Eye (tissue), 1 donor: ENCODE results near the gene GSG1L2.
"Not testable (repeated sequence)": the region's sequence is repeated elsewhere in the genome, so short reads cannot be mapped to it uniquely, and the experiment has no call there.

Experiments
- DNase-seq: peaks from one replicate; pipeline ENCODE4 v3.0.0-alpha.2; 2015

Gene GSG1L2

GRCh38 chr17:9788601-9789000 is 33.3 kb downstream of the GSG1L2 start:
- DNase-seq = peak; percentile 4

GRCh38 chr17:9784544-9784943 is 37.3 kb downstream of the GSG1L2 start:
- no peak for DNase-seq

- not testable (repeated sequence) for DNase-seq
Measured at GRCh38 chr17:9783465-9783864, 38.4 kb downstream of the GSG1L2 start.

GRCh38 chr17:9783050-9783449 is 38.8 kb downstream of the GSG1L2 start:
- DNase-seq = no peak

GRCh38 chr17:9780552-9780951 is 41.3 kb downstream of the GSG1L2 start:
- no peak for DNase-seq

GRCh38 chr17:9776911-9777310 is 45.0 kb downstream of the GSG1L2 start:
- DNase-seq = no peak

GRCh38 chr17:9772658-9773057 is 49.2 kb downstream of the GSG1L2 start:
- no peak for DNase-seq

GRCh38 chr17:9771465-9771864 is 50.4 kb downstream of the GSG1L2 start:
- DNase-seq = no peak

- no peak for DNase-seq
Measured at GRCh38 chr17:9769036-9769695, 52.7 kb downstream of the GSG1L2 start.

GRCh38 chr17:9768381-9768934 is 53.4 kb downstream of the GSG1L2 start:
- DNase-seq = peak; percentile 75

GRCh38 chr17:9767432-9767991 is 54.4 kb downstream of the GSG1L2 start:
- no peak for DNase-seq

- DNase-seq = no peak
Measured at GRCh38 chr17:9766970-9767369, 54.9 kb downstream of the GSG1L2 start.

GRCh38 chr17:9765322-9765721 is 56.6 kb downstream of the GSG1L2 start:
- no peak for DNase-seq

- DNase-seq = no peak
Measured at GRCh38 chr17:9763643-9764042, 58.2 kb downstream of the GSG1L2 start.

- no peak for DNase-seq
Measured at GRCh38 chr17:9760266-9760665, 61.6 kb downstream of the GSG1L2 start.

- no peak for DNase-seq
Measured at GRCh38 chr17:9755083-9755482, 66.8 kb downstream of the GSG1L2 start.
